Kidney epithelial cell (primary cell): Measurements from ENCODE around the gene TSNAX. TPM values are rescaled to one million over a fixed set of nuclear protein-coding genes. Genes with fewer than 3 reads are reported as not detected.

Experiments
- DNase-seq: peaks from one replicate; pipeline ENCODE4 v3.0.0-alpha.2; 2010; ENCODE audit warnings: low read depth
- H3K27me3 ChIP-seq: 2 replicates; pipeline ENCODE4 v1.6.0; 2011; ENCODE audit warnings: low read length; ENCODE audit not compliant: control insufficient read depth, insufficient read depth
- H3K36me3 ChIP-seq: 2 replicates; pipeline ENCODE4 v1.5.1; 2011; ENCODE audit warnings: low read length; ENCODE audit not compliant: control insufficient read depth, insufficient read depth
- H3K4me3 ChIP-seq: 2 replicates; pipeline ENCODE4 v1.5.1; 2011; ENCODE audit warnings: low read depth, mild to moderate bottlenecking, control low read depth, low read length
- total RNA-seq: library from RNA; depleted of rRNA; stranded (reverse); fragments of >200 nt; gene quantifications from 2 replicates; pipeline ENCODE4 v1.2.3, GENCODE V29; 2015
- TF ChIP-seq, protein P1 (sequence below): IDR thresholded peaks from 2 replicates; pipeline ENCODE4 v1.5.1; 2011; ENCODE audit warnings: mild to moderate bottlenecking, moderate library complexity, low read length, control low read depth, inconsistent platforms; ENCODE audit not compliant: insufficient read depth, poor library complexity, severe bottlenecking

Gene TSNAX
- total RNA-seq, 1 donor from 2014 or later = 29.4 TPM

DNA sequence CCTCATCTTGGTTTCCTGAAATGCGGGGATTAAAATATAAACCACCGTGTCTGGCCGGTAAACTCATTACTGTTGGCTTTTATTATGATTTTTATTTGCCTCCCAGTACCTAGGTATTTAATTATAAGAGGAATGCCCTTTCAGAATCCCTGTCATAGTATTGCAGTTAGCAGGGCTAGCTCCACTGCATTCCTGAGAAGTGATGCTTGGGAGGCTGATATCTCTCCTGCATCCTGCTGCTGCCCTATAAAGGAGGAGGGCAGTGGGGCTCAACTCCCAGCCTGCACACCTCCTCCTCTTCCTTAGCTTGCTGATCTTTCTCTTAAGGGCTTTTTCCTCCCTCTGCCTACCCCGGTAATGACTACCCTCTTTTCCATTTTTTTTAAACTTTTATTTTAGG is 78.2 kb downstream of the TSNAX start:
- DNase-seq = no peak
- Histone ChIP-seq H3K36me3 (no peaks in the 10 kb centered on the region), H3K4me3 (no peak overlapping the region), H3K27me3 (no peaks in the 10 kb centered on the region)
- TF ChIP-seq, protein P1, sequence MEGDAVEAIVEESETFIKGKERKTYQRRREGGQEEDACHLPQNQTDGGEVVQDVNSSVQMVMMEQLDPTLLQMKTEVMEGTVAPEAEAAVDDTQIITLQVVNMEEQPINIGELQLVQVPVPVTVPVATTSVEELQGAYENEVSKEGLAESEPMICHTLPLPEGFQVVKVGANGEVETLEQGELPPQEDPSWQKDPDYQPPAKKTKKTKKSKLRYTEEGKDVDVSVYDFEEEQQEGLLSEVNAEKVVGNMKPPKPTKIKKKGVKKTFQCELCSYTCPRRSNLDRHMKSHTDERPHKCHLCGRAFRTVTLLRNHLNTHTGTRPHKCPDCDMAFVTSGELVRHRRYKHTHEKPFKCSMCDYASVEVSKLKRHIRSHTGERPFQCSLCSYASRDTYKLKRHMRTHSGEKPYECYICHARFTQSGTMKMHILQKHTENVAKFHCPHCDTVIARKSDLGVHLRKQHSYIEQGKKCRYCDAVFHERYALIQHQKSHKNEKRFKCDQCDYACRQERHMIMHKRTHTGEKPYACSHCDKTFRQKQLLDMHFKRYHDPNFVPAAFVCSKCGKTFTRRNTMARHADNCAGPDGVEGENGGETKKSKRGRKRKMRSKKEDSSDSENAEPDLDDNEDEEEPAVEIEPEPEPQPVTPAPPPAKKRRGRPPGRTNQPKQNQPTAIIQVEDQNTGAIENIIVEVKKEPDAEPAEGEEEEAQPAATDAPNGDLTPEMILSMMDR = no peak

DNA sequence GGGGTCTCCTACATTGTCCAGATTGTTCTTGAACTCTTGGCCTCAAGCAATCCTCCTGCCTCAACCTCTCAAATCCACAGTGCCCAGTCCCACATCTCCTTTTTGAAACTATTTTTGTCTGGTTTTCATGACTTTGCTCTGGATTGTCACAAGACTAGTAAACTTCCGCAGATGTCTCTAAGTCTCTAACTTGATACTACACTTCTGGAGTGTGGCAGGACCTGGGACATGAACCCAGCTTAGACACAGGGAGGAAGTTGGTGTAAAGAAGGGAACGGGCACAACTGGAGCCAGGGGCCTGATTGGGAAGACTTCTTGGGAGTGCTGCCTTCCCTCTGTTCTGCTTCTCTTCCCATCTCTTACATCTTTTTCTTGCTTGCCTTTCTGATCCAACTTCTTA is 81.9 kb downstream of the TSNAX start:
- H3K36me3 ChIP-seq = no peaks in the 10 kb centered on the region
- TF ChIP-seq, protein P1 = no peak
- DNase-seq = no peak
- H3K4me3 ChIP-seq = no peak overlapping the region
- H3K27me3 ChIP-seq = no peaks in the 10 kb centered on the region

DNA sequence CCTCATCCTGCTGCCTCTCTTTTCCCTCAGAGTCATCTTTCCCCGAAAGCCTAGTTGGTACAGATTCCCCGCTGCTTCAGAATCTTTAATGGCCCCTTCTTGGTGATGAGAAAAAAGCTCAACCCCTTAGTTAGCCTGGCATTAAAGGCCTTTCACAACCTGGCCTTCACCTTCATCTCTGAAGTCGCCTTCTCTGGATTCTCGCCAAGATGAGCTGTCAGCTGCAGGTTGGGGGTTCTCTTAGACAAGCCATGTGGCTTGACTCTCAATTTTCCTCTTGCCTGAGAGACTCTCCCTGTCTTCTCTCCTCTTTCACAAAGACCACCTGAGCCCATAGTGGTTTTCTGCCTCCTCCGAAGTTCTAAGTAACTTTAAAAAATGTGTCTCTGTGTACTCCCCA is 82.6 kb downstream of the TSNAX start:
- no peak for DNase-seq
- H3K36me3 ChIP-seq = no peaks in the 10 kb centered on the region
- TF ChIP-seq, protein P1 = no peak
- H3K4me3 ChIP-seq = no peak overlapping the region
- H3K27me3 ChIP-seq = no peaks in the 10 kb centered on the region

DNA sequence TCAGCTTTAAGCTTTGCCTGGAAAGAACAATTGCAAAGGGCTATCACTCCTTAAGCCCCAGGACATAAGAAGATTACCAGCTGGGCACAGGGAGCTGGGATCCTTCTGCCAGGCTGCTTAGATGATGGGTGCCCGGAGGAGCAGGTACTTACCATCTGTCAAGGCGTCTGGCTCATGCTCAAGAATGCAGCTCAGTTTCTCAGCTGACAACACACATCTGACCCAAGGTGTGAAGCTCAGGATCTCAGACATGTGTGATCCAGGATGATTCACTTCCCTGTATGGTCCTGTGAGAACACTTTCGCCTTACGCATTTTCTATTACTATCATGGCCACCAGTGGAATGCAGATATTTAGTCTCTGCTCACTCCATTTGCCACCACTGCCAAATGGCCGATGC is 83.4 kb downstream of the TSNAX start:
- no peak overlapping the region for H3K4me3 ChIP-seq
- H3K36me3 ChIP-seq = no peaks in the 10 kb centered on the region
- TF ChIP-seq, protein P1 = no peak

DNA sequence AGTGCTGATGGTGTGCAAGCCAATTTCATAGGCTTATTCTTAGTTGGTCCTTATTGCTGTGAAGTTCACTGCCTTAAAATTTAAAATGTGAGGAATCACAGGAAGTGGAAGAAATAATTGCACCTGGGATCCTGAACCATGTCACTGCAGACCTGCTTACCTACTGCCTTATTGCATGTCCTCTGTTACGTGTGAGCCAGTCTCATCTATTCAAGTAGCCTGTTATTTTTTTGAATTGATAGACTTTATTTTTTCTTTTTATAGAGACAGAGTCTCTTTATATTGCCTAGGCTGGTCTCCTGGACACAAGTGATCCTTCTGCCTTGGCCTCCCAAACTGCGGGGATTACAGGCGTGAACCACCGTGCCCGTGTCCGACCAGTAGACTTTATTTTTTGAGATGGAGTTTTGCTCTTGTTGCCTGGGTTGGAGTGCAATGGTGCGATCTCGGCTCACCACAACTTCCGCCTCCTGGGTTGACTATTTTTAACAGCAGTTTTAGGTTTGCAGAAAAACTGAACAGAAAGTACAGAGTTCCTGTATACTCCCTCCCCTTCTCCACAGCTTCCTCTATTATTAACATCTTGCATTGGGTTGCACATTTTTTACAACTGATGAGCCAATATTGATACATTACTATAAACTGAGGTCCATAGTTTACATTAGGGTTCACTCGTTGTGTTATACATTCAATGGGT is 84.1 kb downstream of the TSNAX start:
- TF ChIP-seq, protein P1 = no peak
- no peak overlapping the region for H3K4me3 ChIP-seq
- DNase-seq = no peak

More for the DNA sequence above, 83.4 kb downstream of the TSNAX start:
- DNase-seq = no peak
- no peaks in the 10 kb centered on the region for H3K27me3 ChIP-seq

More for the DNA sequence above, 84.1 kb downstream of the TSNAX start:
- Histone ChIP-seq H3K36me3 (no peaks in the 10 kb centered on the region), H3K27me3 (no peaks in the 10 kb centered on the region)
